Embryonic facial prominence (tissue), 1 donor: ENCODE measurements around the gene IRF8.

ENCODE experiments used
- DNase-seq: peaks from one replicate; pipeline ENCODE4 v3.0.0-alpha.2; 2016; ENCODE audit errors: extremely low spot score

Gene IRF8

DNA sequence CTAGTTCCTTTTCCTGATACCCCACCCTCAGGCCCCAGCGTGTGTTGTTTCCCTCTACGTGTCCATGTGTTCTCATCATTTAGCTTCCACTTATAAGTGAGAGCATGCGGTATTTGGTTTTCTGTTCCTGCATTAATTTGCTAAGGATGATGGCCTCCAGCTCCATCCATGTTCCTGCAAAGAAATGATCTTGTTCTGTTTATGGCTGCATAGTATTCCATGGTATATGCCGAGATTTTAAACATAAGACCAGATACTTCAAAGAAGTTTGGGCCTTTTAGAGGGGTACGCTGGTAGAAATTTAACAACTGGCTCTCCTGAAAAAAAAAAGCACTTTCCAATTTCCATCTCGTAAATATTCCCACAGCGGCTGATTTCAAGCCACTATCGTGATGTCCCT lies 59.8 kb downstream of the IRF8 start:
- no peak for DNase-seq

DNA sequence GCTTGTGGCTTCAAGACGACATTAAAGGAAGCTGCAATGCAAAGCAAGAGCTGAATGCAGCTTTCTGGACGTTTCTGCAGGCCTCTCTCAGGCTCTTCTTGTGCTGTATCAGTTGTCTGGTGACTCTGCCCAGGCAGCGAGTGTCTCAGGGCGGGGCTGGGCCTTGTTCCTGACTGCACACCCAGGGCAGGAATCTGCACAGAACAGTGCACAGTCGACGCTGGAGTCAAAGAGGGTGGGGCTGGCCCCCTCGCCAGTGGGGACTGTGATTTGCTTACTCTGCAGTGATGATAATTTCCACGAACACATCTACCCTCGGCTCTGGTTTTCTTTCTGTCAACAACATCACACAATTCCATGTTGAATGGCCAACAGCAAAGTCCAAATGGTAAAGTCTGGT lies 60.7 kb downstream of the IRF8 start:
- no peak for DNase-seq

DNA sequence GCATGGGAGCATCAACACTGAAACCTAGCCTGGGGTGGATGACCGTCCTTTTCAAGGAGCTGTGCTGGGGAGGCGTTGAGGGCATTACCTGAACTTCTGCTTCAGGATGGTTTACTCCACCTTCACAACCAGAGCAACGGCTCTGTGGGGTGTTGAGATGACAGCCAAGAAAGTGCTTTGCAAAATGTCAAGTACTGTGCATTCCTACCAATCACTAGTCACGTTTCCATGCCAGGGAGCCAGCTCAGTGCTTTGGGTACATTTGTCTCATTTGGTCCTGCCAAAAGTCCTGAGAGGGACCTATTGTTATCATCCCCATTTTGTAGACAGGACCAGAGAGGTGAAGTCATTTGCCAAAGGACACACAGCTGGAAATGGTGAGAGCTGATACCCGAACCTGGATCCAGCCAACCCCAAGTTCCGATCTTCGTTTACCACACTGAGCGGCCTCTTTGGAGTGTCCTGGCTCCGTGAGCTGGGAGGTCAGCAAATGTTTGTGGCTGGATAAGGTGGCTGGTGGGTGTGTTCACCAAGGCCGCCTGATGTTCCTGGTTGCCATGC lies 61.6 kb downstream of the IRF8 start:
- DNase-seq: no peak

DNA sequence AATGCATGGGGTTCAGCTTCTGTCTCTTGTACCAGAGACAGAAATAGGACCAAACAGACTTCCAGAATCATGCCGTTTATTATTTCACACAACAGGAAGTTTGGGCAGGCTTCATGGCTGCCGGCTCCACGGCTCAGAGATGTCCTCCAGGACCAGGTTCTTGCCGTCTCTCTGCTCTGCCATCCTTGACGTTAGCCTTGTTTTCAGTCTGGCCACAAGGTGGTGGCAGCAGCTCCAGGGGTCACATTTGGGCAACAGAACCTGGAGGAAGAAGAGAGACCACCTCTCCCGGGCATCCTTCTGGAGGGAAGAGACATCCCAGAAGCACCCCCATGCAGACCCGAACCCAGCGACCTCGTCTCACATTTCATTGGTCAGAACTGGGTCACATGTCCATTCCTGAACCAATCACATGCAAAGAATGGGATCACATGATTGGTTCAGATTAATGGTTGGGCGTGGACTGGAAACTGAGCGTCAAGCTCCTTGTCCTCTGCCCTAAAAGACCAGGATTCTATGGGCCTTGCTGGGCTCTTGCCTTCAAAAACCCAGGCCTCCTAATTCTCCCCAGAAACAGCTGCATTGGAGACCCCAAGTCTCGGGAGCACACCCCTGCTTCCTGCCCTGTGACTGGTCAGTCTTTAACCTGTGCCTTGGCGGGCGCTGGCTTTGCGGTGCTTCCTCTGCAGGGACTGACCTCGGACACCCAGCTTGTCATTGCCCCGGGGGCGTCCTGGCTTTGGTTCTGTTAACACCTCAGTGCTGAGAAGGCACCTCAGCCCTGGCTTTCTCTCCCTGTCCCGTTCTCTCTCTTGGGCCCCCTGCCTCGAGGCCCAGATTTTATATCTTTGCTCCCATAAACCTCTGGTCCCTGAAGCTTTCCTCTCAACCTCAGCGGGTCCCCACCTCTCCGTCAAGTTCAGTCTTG lies 63.3 kb downstream of the IRF8 start:
- no peak for DNase-seq

DNA sequence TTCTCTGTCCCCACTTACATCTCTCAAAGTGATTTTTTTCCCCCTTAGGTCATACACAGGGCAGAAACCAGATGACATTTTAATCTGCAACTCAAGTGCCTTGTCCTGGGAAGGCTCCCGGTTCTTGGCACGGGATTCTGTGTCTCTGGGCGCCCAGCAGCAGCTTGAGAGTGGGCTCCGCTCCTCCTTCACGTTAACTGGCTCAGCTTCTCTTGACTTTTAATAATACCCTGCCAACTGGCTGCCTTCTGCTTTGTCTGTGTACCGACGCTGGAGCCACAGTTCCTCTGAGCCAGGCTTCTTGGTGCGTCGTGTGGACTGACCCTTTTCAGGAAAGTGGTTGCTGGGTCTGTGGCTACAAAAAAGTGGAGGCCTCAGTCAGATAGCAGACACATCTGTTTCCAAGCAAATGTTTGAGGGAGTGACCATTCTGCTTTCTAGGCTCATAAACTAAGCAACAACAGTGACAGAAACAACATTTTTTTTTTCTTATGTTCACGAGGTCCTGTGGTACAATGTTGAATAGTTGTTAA lies 64.9 kb downstream of the IRF8 start:
- DNase-seq: peak; percentile 13

DNA sequence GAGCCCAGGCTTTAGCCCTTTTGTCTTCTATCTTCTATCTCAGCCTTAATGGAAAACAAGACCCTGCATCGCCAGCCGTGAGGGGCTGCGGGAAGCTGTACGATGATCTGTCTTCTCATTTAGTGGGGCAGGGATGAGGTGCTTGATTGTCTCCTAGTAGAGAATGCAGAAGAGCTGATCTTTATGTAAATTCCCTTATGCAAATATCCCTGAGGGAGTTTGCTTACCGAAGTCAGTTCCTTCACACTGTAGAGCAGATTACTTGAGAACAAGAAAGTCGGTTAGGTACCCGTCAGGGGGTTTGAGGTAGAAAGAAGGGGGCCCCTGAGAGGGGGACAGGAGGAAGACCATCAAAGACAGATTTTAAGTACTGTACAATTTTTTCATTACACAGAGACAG lies 66.2 kb downstream of the IRF8 start:
- DNase-seq: no peak

DNA sequence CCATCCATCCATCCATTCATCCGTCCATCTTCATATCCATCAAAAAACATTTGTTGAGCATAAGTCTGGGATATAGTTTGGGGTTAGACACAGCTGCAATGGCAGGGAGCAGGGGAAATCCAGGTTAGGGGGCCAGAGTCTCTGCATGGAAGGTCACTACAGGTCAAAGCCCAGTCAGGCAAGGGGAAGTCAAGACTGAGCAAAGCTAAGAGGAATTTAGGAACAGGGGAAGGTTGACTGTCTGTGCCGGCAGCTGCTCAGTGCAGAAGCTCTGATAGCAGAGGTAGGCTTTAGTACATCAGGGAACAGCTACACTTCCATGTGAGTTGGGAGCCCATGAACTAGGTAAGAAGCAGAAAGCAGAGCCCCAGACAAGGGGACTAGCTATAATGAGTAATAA lies 68.1 kb downstream of the IRF8 start:
- DNase-seq: no peak

DNA sequence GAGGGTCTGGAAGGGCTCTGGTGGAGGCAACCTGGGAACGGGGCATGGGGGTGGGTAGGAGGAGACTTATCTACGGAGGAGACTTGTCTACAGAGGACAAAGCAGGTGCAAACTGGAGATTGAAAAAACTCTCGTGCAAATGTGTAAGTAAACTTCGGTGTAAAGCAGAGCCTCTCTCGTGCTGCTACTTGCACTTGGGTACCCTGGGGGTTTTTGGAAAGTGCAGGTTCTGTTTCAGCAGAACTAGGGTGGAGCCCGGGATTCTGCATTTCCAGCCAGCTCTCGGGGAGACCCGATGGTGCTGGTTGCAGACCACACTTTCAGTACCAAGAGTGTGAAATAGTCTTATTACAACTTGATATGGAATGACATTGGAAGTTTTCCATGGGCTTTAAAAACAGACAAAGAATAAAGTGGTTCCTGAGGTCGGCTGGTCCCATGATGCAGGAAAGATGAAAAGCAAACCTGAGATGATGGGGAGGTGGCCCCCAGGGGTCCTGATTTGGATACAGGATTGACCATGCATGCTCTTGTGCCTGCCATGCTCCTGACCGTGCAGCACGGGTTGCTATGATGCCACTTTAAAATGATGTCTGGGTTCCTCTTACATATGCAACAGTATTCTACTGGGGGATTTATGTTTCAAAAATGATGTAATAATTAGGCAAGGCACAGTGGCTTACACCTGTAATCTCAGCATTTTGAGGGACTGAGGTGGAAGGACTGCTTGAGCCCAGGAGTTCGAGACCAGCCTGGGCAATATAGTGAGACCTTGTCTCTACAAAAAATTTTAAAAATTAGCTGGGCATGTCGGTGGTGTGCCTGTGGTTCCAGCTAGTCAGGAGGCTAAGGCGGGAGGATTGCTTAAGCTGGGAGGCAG lies 69.3 kb downstream of the IRF8 start:
- DNase-seq: no peak

DNA sequence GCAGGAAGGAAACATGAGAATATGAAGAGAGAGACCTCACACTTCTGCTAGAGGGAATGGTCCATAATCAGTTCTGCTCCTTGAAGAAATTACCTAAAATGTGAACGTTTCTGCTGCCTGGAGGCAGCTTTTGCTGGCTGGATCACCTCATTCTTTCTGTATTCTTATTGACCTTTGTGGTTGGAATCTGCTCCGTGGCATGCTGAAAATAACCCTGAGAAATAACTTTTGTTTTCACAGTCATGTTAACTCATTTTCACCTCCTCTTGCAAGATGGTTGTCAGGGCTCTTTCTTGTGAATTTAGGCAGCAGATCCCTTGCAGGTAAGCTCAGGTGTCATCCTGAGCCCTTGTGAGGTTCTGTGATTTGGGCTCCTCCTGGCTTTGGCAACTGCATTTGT lies 70.2 kb downstream of the IRF8 start:
- no peak for DNase-seq

DNA sequence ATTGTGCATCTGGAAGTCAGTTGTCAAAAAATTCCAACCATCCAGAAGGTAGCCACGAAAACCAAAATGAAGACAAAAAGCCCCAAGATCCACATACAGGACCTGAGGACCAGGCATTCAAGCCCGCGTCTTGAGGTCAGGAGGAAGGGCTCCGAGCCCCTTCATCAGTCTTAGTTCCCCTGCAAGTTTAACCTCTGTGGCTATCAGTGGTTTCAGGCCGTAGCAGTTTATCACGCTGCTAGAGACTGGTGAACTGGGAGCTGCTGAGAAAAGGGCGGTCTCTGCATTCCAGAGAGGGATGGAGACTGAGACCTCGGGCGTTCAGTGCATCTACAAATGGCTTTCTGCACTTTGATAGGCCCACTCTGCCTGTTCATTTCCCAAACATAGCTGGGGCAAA lies 70.6 kb downstream of the IRF8 start:
- DNase-seq: no peak

DNA sequence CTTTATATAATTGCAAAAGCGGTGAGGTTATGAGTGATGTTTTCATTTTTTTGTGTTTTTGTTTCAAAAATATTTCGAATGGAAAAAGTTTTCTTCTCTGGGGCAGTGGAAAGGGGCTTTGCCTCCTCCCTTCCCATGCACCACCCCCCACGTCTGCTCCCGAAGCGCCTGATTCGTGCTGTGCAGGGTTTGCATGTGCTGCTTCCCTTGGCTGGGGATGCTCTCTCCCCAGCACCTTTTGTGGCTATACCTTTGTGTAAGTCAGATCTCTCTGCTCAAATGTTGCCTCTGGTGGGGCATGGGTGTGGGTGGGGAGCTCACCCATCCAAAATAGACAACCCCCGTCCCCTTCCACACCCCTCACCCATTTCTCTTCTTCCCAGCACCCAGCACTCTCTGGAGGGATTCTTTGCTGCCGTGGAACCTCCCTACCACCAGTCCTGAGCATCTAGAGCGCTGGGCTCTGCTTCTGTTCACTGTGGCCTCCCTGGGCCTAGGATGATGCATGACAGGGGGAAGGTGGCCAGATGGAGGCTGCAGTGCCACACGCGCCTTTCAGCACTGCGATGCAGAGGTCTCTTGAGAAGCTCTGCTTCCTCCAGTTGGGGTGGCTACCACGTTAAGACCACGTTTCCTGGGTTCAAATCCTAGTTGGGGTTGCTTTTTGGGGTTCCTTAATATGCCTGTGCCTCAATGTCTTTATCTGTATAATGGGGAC lies 71.2 kb downstream of the IRF8 start:
- DNase-seq: no peak

DNA sequence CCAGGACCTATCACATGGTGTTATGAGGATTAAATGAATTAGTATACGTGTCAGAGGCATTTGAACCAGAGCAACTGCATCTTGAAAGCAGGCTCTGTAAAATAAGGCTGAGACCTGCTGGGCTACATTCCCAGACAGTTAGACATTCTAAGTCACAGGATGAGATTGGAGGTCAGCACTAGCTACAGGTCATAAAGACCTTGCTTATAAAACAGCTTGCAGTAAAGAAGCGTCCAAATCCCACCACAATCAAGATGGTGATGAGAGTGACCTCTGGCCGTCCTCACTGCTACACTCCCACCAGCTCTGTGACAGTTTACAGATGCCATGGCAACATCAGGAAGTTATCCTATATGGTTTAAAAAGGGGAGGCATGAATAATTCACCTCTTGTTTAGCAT lies 71.8 kb downstream of the IRF8 start:
- no peak for DNase-seq
